MM.1S (cell line): Measurements from ENCODE around the gene SLC23A2.

Experiments used
- DNase-seq: peaks from one replicate; pipeline ENCODE4 v3.0.0-alpha.2; 2015
- H2AFZ ChIP-seq: fragments of 300-600 bp; sonication (generic); 2 replicates; pipeline ENCODE4 v1.6.0; 2016; ENCODE audit warnings: antibody characterized with exemption, low read length
- H3F3A ChIP-seq: fragments of 300-600 bp; sonication (generic); 2 replicates; pipeline ENCODE4 v1.6.1; 2016; ENCODE audit warnings: mild to moderate bottlenecking, antibody characterized with exemption, low read length, moderate library complexity, mixed read lengths; ENCODE audit not compliant: insufficient read depth
- H3K27ac ChIP-seq: fragments of 300-600 bp; sonication (generic); 2 replicates; pipeline ENCODE4 v1.5.1; 2016; ENCODE audit warnings: mild to moderate bottlenecking, low read length
- H3K27me3 ChIP-seq: fragments of 300-600 bp; sonication (generic); replicated peaks from 2 replicates; pipeline ENCODE4 v1.6.0; 2016; ENCODE audit warnings: low read length; ENCODE audit not compliant: insufficient read depth
- H3K36me3 ChIP-seq: fragments of 300-600 bp; sonication (generic); replicated peaks from 2 replicates; pipeline ENCODE4 v1.6.1; 2016; ENCODE audit warnings: mild to moderate bottlenecking, low read length, mixed read lengths; ENCODE audit not compliant: insufficient read depth
- H3K4me1 ChIP-seq: fragments of 300-600 bp; sonication (generic); 2 replicates; pipeline ENCODE4 v1.6.1; 2016; ENCODE audit warnings: low read length, mixed read lengths
- H3K4me2 ChIP-seq: fragments of 300-600 bp; sonication (generic); 2 replicates; pipeline ENCODE4 v1.6.0; 2016; ENCODE audit warnings: low read depth, low read length
- H3K4me3 ChIP-seq: fragments of 300-600 bp; sonication (generic); 2 replicates; pipeline ENCODE4 v1.5.1; 2016; ENCODE audit warnings: low read length, mixed read lengths
- H3K79me2 ChIP-seq: fragments of 300-600 bp; sonication (generic); 2 replicates; pipeline ENCODE4 v1.6.1; 2016; ENCODE audit warnings: mixed run types, low read length, mixed read lengths
- H3K9ac ChIP-seq: fragments of 300-600 bp; sonication (generic); 2 replicates; pipeline ENCODE4 v1.6.1; 2016; ENCODE audit warnings: low read length, mixed read lengths
- H3K9me2 ChIP-seq: fragments of 300-600 bp; sonication (generic); replicated peaks from 2 replicates; pipeline ENCODE4 v1.6.1; 2016; ENCODE audit warnings: mild to moderate bottlenecking, low read length, mixed read lengths; ENCODE audit not compliant: insufficient read depth
- H3K9me3 ChIP-seq: fragments of 300-600 bp; sonication (generic); replicated peaks from 2 replicates; pipeline ENCODE4 v1.6.1; 2016; ENCODE audit warnings: mild to moderate bottlenecking, low read length, mixed read lengths; ENCODE audit not compliant: insufficient read depth
- H4K20me1 ChIP-seq: fragments of 300-600 bp; sonication (generic); 2 replicates; pipeline ENCODE4 v1.6.1; 2016; ENCODE audit warnings: mild to moderate bottlenecking, low read length, moderate library complexity, mixed read lengths; ENCODE audit not compliant: insufficient read depth
- CTCF ChIP-seq: fragments of 300-600 bp; sonication (generic); IDR thresholded peaks from 2 replicates; pipeline ENCODE4 v1.5.1; 2016; ENCODE audit warnings: antibody characterized with exemption, low read length, mixed read lengths
- EZH2 ChIP-seq: fragments of 300-600 bp; sonication (generic); optimal IDR thresholded peaks from 2 replicates; pipeline ENCODE3; 2017; ENCODE audit warnings: low read depth, mild to moderate bottlenecking, antibody characterized with exemption, low read length, mixed read lengths
- EZH2phosphoT487 ChIP-seq: fragments of 300-600 bp; sonication (generic); IDR thresholded peaks from 2 replicates; pipeline ENCODE4 v1.6.1; 2018; ENCODE audit warnings: antibody characterized with exemption, low read length

SLC23A2 gene

GRCh38 chr20:4820806-4821518 is 180.3 kb downstream of the SLC23A2 start:
- no peaks in the 10 kb centered on the region; the same call in 1 of the 2 replicates for H3K36me3 ChIP-seq
- H3K79me2 ChIP-seq: no peaks in the 10 kb centered on the region
- DNase-seq: no peak
- TF ChIP-seq CTCF (no peak), EZH2phosphoT487 (no peak), EZH2 (no peak)
- H3K4me2 ChIP-seq: no peak overlapping the region
- H3K9me3 ChIP-seq: no peaks in the 10 kb centered on the region
- H2AFZ ChIP-seq: no peak overlapping the region
- no peak overlapping the region for H3K4me3 ChIP-seq
- H4K20me1 ChIP-seq: no peaks in the 10 kb centered on the region
- H3K4me1 ChIP-seq: peaks cover 7% of the 10 kb centered on the region; the same call in 1 of the 2 replicates
- no peak overlapping the region for H3K27ac ChIP-seq
- no peaks in the 10 kb centered on the region for H3K27me3 ChIP-seq
- H3K9me2 ChIP-seq: no peaks in the 10 kb centered on the region
- H3F3A ChIP-seq: no peaks in the 10 kb centered on the region
- no peak overlapping the region for H3K9ac ChIP-seq

GRCh38 chr20:4819901-4820300 is 181.4 kb downstream of the SLC23A2 start:
- Histone ChIP-seq H3K4me3 (no peak overlapping the region), H2AFZ (no peak overlapping the region), H3K27ac (no peak overlapping the region), H3K9me3 (no peaks in the 10 kb centered on the region), H3K27me3 (no peaks in the 10 kb centered on the region), H3K9ac (no peak overlapping the region), H3K9me2 (no peaks in the 10 kb centered on the region), H3F3A (no peaks in the 10 kb centered on the region), H3K4me1 (peaks cover 14% of the 10 kb centered on the region; the same call in 1 of the 2 replicates), H3K36me3 (no peaks in the 10 kb centered on the region; the same call in 1 of the 2 replicates), H3K4me2 (no peak overlapping the region), H3K79me2 (no peaks in the 10 kb centered on the region), H4K20me1 (no peaks in the 10 kb centered on the region)
- no peak for TF ChIP-seq EZH2
- no peak for TF ChIP-seq EZH2phosphoT487
- TF ChIP-seq CTCF: no peak
- DNase-seq: no peak

- Histone ChIP-seq H3F3A (no peaks in the 10 kb centered on the region; the same call in 1 of the 2 replicates), H4K20me1 (no peaks in the 10 kb centered on the region), H3K36me3 (no peaks in the 10 kb centered on the region; the same call in 1 of the 2 replicates), H3K9me3 (no peaks in the 10 kb centered on the region), H3K4me2 (no peak overlapping the region), H3K4me3 (no peak overlapping the region), H3K9ac (no peak overlapping the region), H3K79me2 (no peaks in the 10 kb centered on the region), H3K27me3 (no peaks in the 10 kb centered on the region), H3K27ac (no peak overlapping the region), H2AFZ (no peak overlapping the region), H3K9me2 (no peaks in the 10 kb centered on the region), H3K4me1 (peaks cover 25% of the 10 kb centered on the region)
- DNase-seq: no peak
- no peak for TF ChIP-seq EZH2phosphoT487
- TF ChIP-seq EZH2: no peak
- TF ChIP-seq CTCF: no peak
Observed at GRCh38 chr20:4817230-4817671, 184.1 kb downstream of the SLC23A2 start.
